Cardiac septum (tissue), 1 donor: ENCODE data around the gene SLC22A12. TPM values are rescaled to one million over a fixed set of nuclear protein-coding genes. Genes with fewer than 3 reads are reported as not detected.

Experiments used
- DNase-seq: peaks from one replicate; pipeline ENCODE4 v3.0.0-alpha.2; 2020; ENCODE audit warnings: low spot score
- intact Hi-C: fragments of 100-400 bp; cut with DNase I; formaldehyde crosslinking; loops from one replicate; pipeline ENCODE4 v1.14.0; 2022
- total RNA-seq: library from RNA; stranded (reverse); fragmentation: NEBNext Ultra II Directional; extraction: Animal tissue kit (Norgen Biotek cat#: 25700); gene quantifications from one replicate; pipeline ENCODE4 v1.2.1, GENCODE V29; 2021
- donor health status: DM: no; HTN: no; CAD: no.

The SLC22A12 gene
- total RNA-seq, 1 donor from 2014 or later: not detected

DNA sequence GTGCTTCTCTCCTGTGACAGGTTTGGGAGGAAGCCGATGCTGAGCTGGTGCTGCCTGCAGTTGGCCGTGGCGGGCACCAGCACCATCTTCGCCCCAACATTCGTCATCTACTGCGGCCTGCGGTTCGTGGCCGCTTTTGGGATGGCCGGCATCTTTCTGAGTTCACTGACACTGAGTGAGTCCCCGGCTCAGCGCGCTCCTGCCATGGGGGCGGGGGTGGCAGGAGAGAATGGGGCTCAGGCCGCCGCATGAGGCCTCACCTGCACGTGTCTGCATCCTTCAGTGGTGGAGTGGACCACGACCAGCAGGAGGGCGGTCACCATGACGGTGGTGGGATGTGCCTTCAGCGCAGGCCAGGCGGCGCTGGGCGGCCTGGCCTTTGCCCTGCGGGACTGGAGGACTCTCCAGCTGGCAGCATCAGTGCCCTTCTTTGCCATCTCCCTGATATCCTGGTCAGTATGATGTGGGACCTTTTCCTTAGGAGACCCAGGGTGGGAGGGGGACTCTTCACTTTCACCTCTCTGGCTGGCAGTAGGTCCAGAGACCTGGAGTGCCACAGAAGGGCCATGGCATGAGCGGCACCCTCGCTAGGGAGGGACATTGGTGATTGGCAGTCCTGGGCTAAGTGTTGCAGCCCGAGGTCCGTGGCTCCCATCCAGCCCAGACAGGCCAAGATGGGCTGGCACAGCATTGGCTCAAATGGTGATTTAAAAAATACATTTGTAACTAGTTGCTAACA lies 28.9 kb upstream of the SLC22A12 start:
- DNase-seq: no peak
- intact Hi-C loops: no loop called here

DNA sequence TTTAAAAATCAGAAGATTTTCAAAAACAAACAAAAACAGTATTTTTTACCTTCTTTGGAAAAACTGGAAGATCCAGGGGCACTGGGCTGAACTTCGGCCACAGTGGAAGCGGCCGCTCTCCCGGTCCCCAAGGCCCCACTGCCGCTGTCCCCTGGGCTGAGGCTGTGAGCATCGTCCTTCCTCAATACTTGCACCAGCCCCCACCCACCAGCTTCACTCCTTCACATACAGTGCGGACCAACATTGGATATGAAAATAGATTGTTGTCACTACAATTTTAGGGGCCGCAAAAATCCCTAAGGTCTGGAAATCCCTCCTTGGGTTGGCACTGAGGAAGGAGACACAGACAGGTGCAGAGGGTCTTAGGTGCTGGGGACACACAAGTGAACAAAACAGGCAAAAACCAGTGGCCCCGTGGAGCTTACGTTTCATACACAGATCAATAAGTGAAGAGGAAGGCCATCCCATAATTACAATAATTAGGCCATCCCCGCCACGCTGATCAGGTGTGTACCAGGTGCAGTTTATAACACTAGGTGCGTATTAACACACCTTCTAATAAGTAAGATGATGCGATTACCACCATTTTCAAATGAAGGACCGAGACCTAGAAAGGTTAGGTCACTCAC lies 28.2 kb upstream of the SLC22A12 start:
- intact Hi-C loops: no loop called here
- peak; percentile 55 for DNase-seq

DNA sequence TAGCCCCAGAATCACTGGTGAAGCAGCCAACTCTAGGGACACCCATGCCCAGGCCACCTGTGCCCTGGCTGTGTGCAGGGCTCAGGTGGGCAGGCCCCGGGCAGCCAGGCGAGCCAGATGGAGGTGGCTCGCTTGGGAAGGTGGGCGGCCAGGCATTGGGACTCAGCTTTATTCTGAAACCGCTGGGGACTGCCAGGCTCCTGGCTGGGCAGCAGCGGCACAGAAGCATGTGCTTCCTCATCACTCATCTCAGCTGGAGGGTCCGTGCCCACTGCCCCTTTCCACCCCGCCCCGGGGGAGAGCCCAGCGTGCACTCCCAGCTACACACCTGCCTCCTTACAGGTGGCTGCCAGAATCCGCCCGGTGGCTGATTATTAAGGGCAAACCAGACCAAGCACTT lies 27.1 kb upstream of the SLC22A12 start:
- DNase-seq: no peak
- intact Hi-C loops: no loop called here

DNA sequence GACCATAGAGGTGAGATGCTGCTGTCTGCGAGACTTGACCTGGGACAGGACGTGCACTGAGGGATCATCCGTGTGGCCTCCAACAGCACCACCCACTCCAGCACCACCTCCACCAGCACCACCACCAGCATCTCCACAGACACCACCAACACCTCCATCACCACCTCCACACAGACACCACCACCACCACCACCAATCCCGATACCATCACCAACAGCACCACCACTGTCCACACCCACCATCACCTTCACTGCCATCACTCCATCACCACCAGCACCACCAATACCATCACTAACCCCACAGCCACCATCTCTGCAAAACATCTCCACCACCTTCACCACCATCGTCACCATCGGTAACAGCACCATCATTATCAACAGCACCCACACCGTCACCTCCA lies 26.6 kb upstream of the SLC22A12 start:
- intact Hi-C loops: no loop called here

DNA sequence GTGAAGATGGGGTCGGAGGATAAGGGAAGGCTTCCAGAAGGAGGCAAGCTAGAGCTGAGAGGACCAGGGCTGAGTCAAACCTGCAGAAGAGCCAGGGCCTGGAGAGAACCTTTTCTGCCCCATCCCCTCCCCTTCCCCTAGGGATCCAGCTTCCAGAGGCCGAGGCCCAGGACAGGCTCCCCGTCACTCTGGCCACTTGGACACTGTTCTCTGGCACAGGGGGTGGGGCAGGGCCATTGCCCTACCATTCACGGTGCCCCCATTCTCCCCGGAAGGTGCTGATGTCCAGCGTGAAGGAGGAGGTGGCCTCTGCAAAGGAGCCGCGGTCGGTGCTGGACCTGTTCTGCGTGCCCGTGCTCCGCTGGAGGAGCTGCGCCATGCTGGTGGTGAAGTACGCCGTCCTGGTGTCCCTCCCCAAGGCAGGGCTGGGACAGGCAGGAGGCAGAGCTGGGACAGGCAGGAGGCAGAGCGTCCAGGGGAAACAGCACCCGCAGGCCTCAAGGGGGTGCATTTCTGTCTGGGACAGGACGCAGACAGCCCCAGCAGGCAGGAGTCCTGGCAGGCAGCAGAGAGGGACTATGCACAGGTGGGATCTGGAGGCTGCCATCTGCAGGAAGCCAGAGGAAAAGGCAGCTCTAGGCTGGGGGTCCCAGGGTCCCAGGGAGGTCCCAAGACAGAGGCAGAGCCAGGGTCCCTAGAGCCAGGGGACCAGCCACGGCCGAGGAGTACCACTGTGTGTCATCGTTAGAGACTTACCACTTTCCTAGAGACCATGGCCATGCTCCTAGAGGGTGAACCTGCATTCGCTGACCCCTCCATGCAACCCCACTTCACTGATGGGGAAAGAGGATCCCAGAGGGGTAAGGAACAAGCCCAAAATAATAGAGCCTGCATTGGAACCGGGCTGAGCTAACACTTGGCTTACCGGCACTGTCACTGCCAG lies 25.8 kb upstream of the SLC22A12 start:
- no peak for DNase-seq
- intact Hi-C loops: no loop called here

More for the DNA sequence above, 26.6 kb upstream of the SLC22A12 start:
- no peak for DNase-seq

DNA sequence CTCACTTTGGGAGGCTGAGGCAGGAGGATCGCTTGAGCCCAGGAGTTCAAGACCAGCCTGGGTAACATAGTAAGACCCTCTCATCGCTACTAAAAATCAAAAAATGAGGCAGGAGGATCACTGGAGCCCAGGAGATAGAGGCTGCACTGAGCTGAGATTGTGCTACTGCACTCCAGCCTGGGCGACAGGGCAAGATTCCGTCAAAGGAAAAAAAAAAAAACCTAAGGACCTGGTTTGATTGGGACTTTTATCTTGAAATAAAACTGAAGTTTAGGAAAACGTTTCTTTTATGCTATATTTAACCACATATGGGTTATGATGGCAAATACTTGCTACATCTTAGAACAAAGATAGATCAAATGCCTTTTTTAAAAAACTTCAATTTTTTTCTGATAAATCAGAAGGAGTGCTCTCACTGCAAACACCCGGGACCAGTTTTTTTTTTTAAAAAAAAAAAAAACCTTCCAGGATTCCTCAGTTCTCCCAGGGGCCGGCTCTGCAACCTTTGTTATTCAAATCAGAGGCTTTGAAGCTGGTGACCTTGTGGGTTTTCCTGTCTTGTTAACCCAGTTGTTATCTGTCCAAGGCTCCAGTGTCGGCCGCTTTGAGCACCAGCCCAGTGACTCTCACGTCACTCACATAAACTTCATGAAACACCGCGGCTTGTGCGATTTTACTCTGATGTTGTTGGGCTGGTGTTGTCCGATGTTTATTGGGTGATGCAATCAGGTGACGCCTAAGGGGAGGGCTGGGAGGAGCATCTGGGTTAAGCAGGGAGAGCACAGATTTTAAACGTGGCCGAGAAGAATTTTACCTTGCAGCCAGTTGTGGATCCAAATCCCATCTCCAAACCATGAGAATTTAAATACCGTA lies 24.7 kb upstream of the SLC22A12 start:
- intact Hi-C loops: no loop called here
- DNase-seq: no peak

DNA sequence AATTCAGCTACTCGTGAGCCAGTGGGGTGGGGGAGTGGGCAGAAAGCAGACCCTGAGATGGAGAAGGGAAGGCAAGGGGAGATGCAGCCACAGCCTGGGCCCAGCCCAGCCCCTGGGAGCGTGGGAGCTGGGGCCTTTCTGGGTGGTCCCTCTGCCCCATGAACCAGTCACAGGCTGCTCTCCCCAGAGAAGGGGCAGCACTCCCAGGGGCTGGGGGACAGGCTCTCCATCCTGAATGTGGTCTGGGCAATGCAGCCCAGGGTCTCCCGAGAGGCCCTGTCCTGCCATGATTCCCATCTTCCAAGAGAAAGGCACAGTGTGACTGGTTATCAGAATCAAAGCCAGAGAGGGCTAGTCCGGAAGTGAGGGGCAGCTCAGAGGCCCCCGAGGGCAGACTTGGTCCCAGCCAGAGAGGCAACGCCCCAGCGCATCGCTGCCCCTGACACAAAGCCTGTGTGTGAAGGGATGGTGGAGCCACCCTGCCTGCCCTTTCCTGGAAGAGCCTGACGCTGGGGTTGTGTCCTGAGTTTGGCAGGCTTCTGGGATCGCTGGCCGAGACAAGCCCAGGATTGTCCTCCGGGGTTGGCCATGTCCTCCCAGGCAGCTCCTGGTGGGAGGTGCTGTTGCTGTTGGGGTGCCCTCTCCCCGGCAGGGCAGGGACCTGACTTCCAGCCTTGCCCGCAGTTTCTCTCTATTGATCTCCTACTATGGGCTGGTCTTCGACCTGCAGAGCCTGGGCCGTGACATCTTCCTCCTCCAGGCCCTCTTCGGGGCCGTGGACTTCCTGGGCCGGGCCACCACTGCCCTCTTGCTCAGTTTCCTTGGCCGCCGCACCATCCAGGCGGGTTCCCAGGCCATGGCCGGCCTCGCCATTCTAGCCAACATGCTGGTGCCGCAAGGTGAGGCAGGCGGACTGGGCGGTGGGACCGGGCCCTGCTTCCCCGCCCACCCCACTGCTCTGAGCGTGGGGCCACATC lies 23.8 kb upstream of the SLC22A12 start:
- no peak for DNase-seq
- intact Hi-C loops: no loop called here

DNA sequence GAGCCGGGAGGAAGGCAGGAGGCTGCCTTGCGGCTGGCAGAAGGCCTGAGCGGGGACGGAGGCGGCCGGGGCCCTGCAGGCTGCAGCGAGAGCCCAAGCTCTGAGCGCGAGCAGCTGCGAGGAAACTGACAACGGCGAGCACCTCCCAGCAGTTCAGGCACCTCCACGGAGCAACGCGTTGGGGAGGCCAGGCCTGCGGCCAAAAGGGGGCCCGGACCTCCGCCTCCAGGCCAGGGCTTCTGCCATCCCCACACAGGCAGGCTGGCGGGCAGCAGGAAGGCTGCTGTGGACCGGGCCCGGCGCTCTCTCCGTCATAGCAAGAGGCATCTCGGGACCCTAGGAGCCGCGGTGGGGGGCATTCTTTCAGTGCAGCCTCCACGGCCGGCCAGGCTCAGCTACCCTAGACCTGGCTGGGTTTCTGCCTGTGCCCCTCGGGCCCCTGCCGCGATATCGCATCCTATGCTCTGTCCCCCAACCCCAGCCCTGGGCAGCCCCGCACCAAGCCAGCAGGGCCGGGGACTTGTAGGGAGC lies 22.9 kb upstream of the SLC22A12 start:
- DNase-seq: no peak
- intact Hi-C loops: no loop called here

DNA sequence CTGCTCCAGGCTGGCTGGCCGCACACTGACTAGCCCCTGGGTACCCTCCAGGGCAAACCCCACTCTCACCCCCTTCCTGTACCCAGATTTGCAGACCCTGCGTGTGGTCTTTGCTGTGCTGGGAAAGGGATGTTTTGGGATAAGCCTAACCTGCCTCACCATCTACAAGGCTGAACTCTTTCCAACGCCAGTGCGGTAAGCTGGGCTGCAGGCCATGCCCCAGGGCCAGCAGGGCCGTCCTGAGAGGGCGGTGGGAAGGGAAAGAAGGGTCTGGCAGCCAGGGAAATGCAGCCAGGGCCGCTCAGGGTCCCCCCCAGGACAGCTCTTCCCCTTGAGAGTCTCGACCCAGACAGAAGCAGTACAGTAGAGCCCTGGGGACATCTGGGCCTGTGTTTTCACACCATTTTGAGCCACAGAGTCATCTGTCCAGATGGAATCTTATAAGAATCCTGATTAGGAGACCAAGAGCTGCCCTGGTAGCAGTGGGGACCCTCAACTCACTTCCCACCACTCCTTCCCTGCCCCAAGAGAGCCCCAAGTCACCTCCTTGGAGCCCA lies 22.4 kb upstream of the SLC22A12 start:
- intact Hi-C loops: no loop called here

DNA sequence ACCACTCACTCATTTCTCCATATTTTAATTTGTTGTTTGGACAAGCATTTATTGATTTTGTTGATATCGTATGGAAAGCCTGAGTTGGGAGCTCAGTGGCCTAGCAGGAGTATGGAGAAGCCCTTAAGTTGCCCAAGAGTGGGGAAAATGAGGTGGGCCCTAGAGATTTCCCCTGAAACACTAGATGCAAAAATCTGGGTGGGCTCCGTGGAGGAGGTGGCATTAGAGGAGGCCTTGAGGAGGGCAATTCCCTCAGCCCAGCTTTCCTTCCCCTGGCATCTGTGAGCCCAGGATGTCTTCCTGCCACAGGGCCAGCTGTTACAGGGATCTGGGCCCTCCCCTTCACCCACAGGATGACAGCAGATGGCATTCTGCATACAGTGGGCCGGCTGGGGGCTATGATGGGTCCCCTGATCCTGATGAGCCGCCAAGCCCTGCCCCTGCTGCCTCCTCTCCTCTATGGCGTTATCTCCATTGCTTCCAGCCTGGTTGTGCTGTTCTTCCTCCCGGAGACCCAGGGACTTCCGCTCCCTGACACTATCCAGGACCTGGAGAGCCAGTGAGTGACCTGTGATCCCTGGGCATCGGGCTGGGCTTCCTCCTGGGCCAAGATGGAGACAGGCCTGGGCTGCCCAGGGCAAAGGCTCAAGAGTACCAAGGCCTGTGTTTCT lies 21.6 kb upstream of the SLC22A12 start:
- peak; percentile 17 for DNase-seq

More for the DNA sequence above, 22.4 kb upstream of the SLC22A12 start:
- no peak for DNase-seq

DNA sequence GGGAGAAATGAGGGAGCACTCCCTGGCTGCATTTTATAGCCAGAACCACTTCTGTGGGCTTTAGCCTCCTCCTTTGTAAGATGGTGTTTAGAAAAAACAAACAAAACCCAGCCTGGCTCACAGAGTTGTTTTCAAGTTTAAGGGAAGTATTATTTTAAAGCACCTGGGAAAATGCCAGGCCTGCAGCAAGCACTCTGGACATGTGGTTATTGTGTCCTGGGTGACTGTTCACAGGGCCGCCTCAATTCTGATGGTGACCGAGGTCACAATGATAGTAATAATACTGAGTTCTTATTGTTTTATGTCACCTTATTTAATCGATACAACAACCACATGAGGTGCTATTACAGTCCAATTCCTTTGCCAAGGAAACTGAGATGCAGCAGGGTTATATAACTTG lies 20.7 kb upstream of the SLC22A12 start:
- intact Hi-C loops: no loop called here
- DNase-seq: no peak

More for the DNA sequence above, 21.6 kb upstream of the SLC22A12 start:
- intact Hi-C loops: no loop called here

DNA sequence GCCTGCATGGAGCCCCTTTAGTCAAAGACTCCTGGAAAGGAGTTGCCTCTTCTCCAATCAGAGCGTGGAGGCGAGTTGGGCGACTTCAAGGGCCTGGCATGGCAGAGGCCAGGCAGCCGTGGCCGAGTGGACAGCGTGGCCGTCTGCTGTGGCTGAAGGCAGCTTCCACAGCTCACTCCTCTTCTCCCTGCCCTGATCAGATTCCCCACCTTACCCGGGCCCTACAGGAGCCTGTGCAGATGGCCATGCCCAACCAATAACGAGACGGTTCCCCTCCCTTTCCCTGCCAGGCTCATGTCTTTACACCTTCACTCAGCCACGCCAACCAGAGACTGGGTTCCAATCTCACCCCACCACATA lies 20.0 kb upstream of the SLC22A12 start:
- peak; percentile 27 for DNase-seq

DNA sequence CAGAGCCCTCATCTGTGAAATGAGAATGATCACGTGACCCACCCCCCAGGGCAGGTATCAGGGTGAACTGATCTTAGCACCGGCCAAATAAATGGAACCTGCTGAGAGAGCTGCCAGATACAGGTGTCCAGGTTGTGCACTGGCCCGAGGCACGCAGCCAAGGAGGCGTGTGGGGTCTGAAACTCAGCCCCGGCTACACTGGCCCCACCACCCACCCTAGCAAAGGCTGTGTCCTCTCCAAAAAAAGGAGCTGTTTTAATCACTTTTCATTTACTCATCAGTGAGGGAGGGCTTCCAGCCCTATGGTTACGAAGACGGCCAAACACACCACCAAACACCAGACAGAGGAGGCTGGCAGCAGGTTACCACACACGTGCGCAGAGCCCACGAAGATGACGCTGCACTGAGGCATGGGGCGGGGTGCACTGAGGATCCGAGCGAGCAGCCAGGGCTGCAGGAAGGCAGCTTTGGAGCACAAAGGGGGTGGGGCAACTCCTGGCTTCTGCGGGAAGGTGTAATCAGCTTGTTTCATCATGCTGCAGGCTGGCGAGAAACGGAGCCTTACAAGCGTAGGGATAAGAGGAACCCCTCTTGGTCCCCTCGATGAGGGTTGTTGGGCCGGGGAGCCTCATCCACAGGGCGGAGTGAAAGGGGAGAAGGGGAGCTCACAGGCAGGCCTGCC lies 19.5 kb upstream of the SLC22A12 start:
- intact Hi-C loops: no loop called here
- peak; percentile 63 for DNase-seq

More for the DNA sequence above, 20.0 kb upstream of the SLC22A12 start:
- intact Hi-C loops: no loop called here

DNA sequence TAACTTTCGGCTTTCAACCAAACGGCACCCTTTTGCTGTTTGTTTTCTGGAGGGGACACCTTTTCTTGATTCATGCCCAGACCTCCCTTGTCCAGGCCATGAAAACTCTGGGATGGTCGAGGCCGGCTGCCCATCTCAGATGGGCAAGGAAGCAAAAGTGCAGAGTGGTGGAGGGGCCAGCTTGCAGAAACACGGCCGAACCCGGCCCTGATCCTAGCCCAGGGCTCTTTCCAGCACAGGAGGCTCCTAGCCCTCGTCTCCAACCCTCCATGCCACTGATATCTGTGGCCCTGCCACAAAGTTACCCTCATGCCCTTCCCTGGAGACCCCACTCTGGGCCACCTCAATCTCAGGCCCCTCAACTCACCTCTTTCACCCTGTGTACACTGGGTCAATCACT lies 18.9 kb upstream of the SLC22A12 start:
- intact Hi-C loops: no loop called here

DNA sequence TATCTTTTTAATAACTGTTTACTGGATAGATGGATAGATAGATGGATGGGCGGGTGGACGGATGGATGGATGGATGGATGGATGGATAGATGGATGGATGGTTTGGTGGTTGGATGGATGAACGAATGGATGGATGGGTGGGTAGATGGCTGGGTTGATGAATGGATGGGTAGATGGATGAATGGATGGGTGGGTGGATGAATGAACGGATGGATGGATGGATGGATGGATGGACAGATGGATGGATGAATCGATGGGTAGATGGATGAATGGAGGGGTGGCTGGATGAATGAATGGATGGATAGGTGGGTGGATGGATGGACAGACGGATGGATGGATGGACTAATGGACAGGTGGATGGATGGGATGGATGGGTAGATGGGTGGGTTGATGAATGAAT lies 13.8 kb upstream of the SLC22A12 start:
- DNase-seq: no peak
- intact Hi-C loops: no loop called here

More for the DNA sequence above, 18.9 kb upstream of the SLC22A12 start:
- no peak for DNase-seq

DNA sequence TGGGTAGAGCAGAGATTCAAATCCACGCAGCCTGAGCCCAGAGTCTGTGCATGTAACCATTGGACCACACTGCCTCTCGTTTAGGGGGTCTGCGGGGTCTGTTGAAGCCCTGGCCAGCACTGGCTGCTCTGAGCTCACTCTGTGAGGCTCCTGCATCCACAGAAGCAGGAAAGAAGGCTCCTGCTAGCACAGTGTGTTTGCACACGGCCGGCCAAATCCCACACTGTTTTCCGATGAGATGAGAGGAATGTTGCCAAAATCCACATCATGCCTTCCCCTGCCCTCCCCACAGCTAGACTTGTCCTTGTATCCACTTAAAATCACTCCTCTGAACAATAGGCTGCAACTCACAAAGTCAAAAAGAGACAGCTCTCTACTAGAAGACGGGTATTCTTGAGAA lies 10.6 kb upstream of the SLC22A12 start:
- DNase-seq: peak; percentile 38
- intact Hi-C loops: no loop called here
